IgD-negative memory B cell (primary cell): Measurements from ENCODE around the gene SLC35G1. TPM values are rescaled to one million over a fixed set of nuclear protein-coding genes. Genes with fewer than 3 reads are reported as not detected.

ENCODE experiments used
- H3K27ac Mint-ChIP-seq, 3 donors: one replicate each; pipeline ENCODE4 v1.8.0; 2020 to 2022; ENCODE audit warnings: mild to moderate bottlenecking in 3 of 3, mixed read lengths in 3 of 3, moderate library complexity in 1 of 3
- H3K27me3 Mint-ChIP-seq: one replicate; pipeline ENCODE4 v1.8.0; 2021; ENCODE audit warnings: mixed read lengths
- H3K36me3 Mint-ChIP-seq: one replicate; pipeline ENCODE4 v1.8.0; 2020; ENCODE audit warnings: mild to moderate bottlenecking, mixed read lengths
- H3K4me1 Mint-ChIP-seq, 3 donors: one replicate each; pipeline ENCODE4 v1.8.0; 2020 to 2022; ENCODE audit warnings: mixed read lengths in 3 of 3, mild to moderate bottlenecking in 1 of 3
- H3K4me3 Mint-ChIP-seq, 4 donors: one replicate each; pipeline ENCODE4 v1.8.0; 2020 to 2022; ENCODE audit warnings: mild to moderate bottlenecking in 4 of 4, mixed read lengths in 4 of 4, moderate library complexity in 3 of 4
- H3K9me3 Mint-ChIP-seq, 3 donors: one replicate each; pipeline ENCODE4 v1.8.0; 2020 to 2021; ENCODE audit warnings: mixed read lengths in 3 of 3, mild to moderate bottlenecking in 1 of 3
- polyA plus RNA-seq: library from polyadenylated mRNA; unstranded; fragments of 300-500 nt; fragmentation: Illumina TruSeq; gene quantifications from one replicate; pipeline ENCODE4 v1.2.3, GENCODE V29; 2021

SLC35G1 gene, protein sequence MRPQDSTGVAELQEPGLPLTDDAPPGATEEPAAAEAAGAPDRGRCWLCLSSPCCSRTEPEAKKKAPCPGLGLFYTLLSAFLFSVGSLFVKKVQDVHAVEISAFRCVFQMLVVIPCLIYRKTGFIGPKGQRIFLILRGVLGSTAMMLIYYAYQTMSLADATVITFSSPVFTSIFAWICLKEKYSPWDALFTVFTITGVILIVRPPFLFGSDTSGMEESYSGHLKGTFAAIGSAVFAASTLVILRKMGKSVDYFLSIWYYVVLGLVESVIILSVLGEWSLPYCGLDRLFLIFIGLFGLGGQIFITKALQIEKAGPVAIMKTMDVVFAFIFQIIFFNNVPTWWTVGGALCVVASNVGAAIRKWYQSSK
- 0.63 TPM for polyA plus RNA-seq

DNA sequence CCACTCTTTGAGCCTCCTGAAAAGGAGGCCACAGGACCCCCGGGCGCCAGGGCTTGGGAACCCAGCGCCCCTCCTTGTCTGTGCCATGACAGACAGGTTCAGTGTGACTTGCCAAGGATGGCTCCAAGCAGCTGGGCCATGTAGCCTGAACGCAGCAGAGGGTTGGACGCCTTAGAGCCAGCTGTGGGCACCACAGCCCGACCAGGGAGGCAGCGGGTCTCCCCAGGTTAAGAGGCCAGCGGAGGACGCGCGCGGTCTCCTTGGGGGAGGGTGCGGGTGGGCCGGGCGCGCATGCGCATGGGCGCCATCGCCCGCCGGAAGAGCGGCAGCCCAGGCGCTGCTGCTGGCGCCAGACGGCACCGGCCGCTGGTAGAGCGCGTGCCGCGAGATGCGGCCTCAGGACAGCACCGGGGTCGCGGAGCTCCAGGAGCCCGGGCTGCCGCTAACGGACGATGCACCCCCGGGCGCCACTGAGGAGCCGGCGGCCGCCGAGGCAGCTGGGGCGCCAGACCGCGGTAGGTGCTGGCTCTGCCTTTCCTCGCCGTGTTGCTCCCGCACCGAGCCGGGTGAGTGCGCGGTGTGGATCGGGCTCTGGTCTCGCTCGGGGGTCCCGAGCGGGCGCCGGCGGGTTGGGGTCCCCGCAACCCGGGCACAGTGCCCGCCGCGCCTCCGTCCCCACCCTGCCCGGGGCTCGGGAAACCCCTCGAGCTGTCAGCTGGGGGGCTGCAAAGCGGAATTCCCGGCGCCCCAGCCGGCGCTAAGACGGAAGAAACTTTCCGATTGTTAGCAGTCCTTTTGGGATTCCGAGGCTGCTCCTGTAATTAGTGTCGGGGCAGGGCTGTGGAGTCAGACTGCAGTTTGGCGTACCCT is at the start of gene SLC35G1:
SLC35G1 (plus strand) TSS at position 333 of the 870 bp plus-strand sequence; CDS start at position 389, 56 bp downstream.
- Mint-ChIP-seq H3K9me3 (no peaks in the 10 kb centered on the region), H3K36me3 (peaks cover 4% of the 10 kb centered on the region), H3K4me1 (peaks cover 7 to 23% (median 22%) of the 10 kb centered on the region in 3 donors), H3K4me3 (peak within 1 kb of the TSS; percentile 81 to 94 (median 88)), H3K27me3 (no peaks in the 10 kb centered on the region), H3K27ac (peak within 1 kb of the TSS in 2 of 3 donors; percentile 55 to 80)

DNA sequence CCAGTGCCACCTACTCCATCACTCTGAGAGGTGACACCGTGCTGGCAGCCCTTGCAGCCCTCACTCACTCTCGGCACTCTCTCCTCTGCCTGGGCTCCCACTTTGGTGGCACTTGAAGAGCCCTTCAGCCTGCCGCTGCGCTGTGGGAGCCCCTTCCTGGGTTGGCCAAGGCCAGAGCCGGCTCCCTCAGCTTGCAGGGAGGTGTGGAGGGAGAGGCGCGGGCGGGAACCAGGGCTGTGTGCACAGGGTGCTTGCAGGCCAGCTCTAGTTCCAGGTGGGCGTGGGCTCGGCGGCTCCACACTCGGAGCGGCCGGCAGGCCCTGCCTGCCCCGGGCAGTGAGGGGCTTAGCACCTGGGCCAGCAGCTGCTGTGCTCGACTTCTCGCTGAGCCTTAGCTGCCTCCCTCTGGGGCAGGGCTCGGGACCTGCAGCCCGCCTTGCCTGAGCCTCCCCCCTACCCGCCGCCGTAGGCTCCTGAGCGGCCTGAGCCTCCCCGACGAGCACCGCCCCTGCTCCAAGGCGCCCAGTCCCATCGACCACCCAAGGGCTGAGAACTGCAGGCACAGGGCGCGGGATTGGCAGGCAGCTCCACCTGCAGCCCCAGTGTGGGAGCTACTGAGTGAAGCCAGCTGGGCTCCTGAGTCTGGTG is 48.7 kb upstream of the SLC35G1 start:
- Mint-ChIP-seq H3K27me3 (peaks cover under 1% of the 10 kb centered on the region), H3K36me3 (peaks cover 2% of the 10 kb centered on the region), H3K9me3 (no peaks in the 10 kb centered on the region), H3K4me1 (no peaks in the 10 kb centered on the region), H3K4me3 (no peak overlapping the region), H3K27ac (no peak overlapping the region)

DNA sequence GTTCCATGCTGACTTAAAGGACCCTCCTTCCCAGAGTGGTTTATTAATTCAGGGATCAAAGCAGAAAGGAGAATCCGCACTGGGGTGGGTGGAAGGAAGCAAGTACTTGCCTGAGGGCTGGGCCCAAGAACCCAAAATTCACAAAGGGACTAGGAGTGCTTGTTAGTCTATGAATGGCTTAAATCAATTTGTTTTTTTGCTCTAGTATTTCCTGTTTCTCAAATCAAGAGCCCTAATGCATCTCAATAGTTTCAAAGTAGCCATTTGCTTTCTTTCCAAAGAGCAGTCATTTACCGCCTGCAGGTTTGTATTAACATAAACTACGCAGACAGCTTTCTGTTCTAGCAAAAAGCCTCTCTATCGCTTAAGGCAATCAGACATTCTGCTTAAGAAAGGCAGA is 44.2 kb upstream of the SLC35G1 start:
- H3K36me3 Mint-ChIP-seq, result peaks cover 6% of the 10 kb centered on the region
- H3K9me3 Mint-ChIP-seq, result no peaks in the 10 kb centered on the region
- peaks cover 3% of the 10 kb centered on the region for H3K27me3 Mint-ChIP-seq
- H3K4me1 Mint-ChIP-seq, result no peaks in the 10 kb centered on the region
- no peak overlapping the region for H3K27ac Mint-ChIP-seq
- H3K4me3 Mint-ChIP-seq, result no peak overlapping the region

DNA sequence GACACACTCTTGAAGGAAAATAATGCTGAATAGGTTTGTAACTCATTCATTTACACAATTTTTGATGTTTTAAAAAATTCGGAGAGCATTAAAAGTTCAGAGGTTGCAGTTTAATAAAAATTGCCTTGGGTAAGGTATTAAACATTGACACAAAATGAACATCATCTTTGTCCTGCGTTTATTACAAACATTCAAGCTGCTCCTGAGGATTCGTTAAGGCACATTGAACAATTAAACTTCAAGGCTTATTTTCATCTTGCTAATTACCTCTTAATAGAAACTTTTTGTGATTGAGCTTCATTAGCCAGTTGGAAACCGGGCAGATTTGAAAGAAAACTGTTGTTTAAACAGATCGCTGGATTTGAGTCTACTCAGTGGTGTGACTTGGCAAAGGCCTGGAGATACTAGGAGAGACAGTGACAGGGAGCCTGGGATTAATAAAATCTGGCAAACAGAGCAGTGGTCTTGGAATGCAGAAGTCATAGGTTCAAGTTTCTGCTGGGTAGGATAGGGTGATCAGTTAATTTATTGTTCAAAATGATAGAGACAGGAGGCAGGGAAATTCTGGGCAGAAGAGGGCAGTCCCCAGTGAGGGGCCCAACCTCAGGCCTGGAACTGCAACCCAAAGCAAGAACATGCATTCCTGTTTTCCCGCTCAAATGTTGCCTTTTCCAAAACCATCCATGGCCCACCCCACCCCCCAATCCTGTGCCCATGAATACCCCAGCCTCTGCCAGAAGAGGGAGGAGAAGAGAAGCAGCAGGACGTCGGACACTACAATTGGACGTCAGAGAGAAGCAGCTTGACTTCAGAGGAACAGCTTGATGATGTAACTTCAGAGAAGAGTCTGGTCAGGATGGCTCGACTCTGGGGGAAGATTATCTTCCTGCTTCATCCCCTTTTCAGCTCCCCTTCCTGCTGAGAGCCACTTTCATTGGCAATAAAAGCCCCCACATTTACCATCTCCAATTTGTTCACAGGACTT is 43.5 kb upstream of the SLC35G1 start:
- Mint-ChIP-seq H3K27ac (no peak overlapping the region), H3K27me3 (peaks cover 3% of the 10 kb centered on the region)

DNA sequence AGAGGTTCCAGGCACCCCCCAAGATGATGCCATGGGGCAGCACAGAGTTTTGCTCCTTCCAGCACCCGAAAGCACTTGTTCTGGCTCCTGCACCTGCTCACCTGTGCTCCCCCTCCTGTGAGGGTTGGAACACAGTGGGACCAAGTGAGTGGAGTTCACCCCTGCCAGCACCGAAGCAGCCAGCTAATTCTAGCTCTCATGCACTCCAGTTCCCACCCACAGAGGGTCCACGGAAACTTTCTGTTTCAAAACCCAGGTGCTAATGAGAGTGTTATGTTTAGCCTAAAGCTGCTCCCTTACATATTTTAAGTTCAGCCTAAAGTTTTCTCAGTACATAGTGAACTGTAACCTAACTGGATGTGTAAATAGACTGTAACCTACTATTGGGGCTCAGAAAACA is 42.6 kb upstream of the SLC35G1 start:
- Mint-ChIP-seq H3K27me3 (peaks cover 3% of the 10 kb centered on the region), H3K36me3 (peaks cover 6% of the 10 kb centered on the region), H3K4me3 (no peak overlapping the region), H3K27ac (no peak overlapping the region), H3K4me1 (no peaks in the 10 kb centered on the region), H3K9me3 (no peaks in the 10 kb centered on the region)

More for the DNA sequence above, 43.5 kb upstream of the SLC35G1 start:
- Mint-ChIP-seq H3K4me1 (no peaks in the 10 kb centered on the region), H3K36me3 (peaks cover 6% of the 10 kb centered on the region), H3K4me3 (no peak overlapping the region), H3K9me3 (no peaks in the 10 kb centered on the region)

DNA sequence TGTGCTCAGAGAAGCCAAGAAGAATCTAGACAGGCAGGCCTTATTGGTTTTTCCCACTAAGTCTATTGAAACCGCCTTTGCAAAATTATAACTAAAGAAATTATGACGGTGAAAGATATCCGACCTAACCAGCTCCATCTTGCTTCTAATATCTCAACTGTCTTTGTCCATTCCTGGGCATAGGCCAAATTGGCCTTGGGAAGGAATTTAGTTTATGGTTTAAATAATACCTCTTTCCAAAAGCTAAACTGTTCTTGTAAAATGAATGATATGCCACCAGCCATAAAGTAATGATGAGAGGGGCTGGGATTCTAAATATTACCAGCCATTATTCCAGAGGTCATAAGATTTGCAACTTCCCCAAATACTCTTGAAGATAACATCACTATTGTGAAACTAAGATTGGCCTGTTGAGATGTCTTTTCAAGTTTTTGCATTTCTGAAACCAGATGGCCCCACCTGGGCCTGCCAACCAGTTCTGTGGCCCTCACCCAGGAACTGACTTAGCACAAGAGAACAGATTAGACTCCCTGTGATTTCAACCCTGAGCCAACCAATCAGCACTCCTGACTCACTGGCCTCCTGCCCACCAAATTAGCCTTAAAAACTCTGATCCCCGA is 41.2 kb upstream of the SLC35G1 start:
- H3K9me3 Mint-ChIP-seq, result no peaks in the 10 kb centered on the region
- no peak overlapping the region for H3K4me3 Mint-ChIP-seq
- peaks cover 3% of the 10 kb centered on the region for H3K27me3 Mint-ChIP-seq
- H3K4me1 Mint-ChIP-seq, result no peaks in the 10 kb centered on the region
- no peak overlapping the region for H3K27ac Mint-ChIP-seq
- peaks cover 4% of the 10 kb centered on the region for H3K36me3 Mint-ChIP-seq

DNA sequence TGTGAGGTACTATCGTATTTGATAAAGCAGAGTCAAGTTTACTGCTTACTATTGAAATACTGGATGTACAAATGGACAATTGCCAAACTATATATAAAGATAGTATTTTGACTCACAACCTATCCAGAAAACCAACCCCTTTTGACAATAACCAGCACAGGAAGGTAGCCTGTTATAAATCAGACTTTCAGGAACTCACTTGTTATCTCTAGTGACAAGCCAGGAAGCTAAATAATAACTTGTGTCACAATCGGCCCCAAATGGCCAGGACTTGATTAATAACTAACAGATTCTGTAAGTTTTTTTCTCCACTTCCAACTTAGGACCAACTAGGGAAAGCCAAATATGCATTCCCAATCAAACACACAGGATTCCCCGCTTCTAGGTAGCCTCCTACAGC is 38.8 kb upstream of the SLC35G1 start:
- no peaks in the 10 kb centered on the region for H3K9me3 Mint-ChIP-seq
- no peak overlapping the region for H3K27ac Mint-ChIP-seq
- peaks cover 4% of the 10 kb centered on the region for H3K36me3 Mint-ChIP-seq
- H3K27me3 Mint-ChIP-seq, result peaks cover 4% of the 10 kb centered on the region
- H3K4me3 Mint-ChIP-seq, result no peak overlapping the region
- no peaks in the 10 kb centered on the region for H3K4me1 Mint-ChIP-seq

DNA sequence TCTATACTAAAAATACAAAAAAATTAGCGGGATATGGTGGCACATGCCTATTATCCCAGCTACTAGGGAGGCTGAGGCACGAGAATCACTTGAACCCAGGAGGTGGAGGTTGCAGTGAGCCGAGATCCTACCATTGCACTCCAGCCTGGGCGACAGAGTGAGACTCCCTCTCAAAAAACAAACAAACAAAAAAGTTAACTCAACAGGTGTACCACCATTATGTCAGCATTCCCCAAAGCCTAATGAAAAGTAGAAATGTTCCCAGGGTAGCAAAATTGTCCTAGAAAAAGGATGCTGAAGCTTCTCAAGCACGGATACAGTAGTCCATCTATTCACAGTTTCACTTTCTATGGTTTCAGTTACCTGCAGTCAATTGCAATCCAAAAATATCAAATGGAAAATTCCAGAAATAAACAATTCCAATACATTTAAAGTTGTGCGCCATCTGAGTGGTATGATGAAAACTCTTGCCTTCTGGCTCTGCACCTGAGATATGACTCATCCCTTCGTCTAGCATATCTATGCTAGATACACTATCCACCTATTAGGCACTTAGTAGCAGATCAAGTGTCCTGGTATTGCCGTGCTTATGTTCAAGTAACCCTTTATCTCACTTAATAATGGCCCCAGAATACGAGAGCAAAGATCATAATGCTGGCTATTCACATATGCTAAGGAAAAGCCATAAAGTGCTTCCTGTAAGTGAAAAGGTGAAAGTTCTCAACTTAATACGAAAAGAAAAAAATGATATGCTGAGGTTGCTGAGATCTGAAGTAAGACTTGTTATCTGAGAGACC is 37.2 kb upstream of the SLC35G1 start:
- H3K4me1 Mint-ChIP-seq, result no peaks in the 10 kb centered on the region
- no peak overlapping the region for H3K27ac Mint-ChIP-seq
- H3K4me3 Mint-ChIP-seq, result no peak overlapping the region
- H3K9me3 Mint-ChIP-seq, result no peaks in the 10 kb centered on the region
- peaks cover 4% of the 10 kb centered on the region for H3K36me3 Mint-ChIP-seq
- H3K27me3 Mint-ChIP-seq, result peaks cover 3% of the 10 kb centered on the region

DNA sequence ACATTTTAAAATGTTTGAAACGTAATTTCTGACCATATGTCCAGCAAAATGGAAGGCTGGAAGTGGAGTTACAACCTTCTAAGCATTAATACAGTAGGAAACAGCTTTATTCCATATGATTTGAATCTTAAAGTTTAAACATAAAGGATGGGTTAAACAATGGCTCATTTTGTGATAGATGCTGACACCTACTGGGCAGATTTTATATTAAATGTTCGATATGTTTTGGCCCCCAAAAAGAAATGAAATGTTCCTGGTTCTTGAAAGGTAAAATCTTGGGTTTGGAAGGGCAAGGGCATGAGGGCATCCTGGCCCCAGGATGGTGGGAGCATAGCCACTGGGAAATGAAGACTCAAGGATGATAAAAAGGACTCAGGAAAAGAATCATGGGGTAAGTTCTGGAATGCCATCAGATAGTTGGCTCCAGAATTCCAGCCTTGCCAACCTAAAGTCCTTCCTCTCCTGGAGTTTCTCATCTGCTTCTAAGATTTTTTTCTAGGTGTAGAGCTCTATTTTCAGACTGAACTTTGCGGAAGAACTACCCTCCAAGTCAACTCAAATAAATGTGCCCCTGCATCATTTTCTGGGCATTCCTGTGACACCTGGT is 34.6 kb upstream of the SLC35G1 start:
- Mint-ChIP-seq H3K27me3 (peaks cover 4% of the 10 kb centered on the region), H3K27ac (no peak overlapping the region), H3K9me3 (no peaks in the 10 kb centered on the region), H3K36me3 (no peaks in the 10 kb centered on the region), H3K4me3 (no peak overlapping the region), H3K4me1 (no peaks in the 10 kb centered on the region)

DNA sequence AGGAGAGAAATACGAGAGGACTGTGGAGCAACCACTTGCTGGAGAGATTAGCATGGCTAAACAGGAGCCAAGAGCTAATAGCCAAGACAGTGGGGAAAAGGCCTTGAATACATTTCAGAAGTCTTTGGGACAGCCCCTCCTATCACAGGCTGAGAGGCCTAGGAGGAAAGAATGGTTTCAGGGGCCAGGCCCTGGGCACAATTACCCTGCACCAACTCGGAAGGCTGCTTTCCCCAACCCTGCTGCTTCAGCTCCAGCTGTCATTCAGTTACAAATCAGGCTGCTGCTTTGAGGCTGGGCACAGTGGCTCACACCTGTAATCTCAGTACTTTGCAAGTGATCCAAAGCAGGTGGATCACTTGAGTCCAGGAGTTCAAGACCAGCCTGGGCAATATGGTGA is 32.0 kb upstream of the SLC35G1 start:
- Mint-ChIP-seq H3K9me3 (no peaks in the 10 kb centered on the region), H3K27me3 (peaks cover 4% of the 10 kb centered on the region), H3K4me3 (no peak overlapping the region), H3K36me3 (no peaks in the 10 kb centered on the region), H3K4me1 (no peaks in the 10 kb centered on the region), H3K27ac (no peak overlapping the region)

DNA sequence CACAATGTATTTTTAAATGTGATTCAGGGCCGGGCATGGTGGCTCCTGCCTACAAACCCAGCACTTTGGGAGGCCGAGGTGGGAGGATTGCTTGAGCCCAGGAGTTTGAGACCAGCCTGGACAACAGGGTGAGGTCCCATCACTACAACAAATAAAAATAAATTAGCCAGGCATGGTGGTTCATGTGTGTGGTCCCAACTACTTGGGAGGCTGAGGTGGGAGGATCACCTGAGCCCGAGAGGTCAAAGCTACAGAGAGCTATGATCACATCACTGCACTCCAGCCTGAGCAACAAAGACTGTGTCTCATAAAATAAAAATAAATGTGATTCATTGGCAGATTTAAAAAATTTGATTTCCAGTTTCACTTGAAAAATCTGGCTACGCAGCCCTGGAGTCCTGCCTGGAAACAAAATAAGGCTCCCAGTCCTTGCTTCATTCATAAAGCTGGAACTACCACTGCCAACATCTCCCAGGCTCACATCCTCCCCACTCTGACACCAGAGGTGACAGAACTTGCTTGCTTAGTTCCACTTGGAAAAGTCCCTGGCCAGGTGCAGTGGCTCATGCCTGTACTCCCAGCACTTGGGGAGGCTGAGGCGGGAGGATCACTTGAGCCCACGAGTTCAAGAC is 27.9 kb upstream of the SLC35G1 start:
- Mint-ChIP-seq H3K36me3 (no peaks in the 10 kb centered on the region), H3K4me1 (no peaks in the 10 kb centered on the region), H3K27ac (no peak overlapping the region), H3K9me3 (no peaks in the 10 kb centered on the region), H3K27me3 (peaks cover 4% of the 10 kb centered on the region), H3K4me3 (no peak overlapping the region)

DNA sequence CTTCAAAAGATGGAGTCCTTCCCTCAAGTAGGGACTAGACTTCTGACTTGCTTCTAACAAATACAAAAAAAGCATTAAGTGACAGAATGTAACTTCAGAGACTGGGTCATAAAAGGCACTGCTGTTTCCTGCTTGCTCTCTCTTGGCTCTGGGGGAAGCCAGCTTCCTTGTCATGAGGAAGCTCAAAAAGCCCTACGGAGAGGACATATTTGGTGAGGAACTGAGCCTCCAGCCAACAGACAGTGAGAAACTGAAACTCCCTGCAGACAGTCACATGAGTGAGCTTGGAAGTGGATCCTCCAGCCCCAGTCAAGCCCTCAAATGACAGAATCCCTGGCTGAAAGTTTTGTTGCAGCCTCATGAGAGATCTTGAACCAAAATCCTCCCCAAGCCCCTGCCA is 26.3 kb upstream of the SLC35G1 start:
- Mint-ChIP-seq H3K4me3 (no peak overlapping the region), H3K27ac (no peak overlapping the region), H3K4me1 (no peaks in the 10 kb centered on the region), H3K9me3 (no peaks in the 10 kb centered on the region), H3K36me3 (no peaks in the 10 kb centered on the region), H3K27me3 (peaks cover 4% of the 10 kb centered on the region)
